ENCODE data around the gene MYOF.
"Not testable (repeated sequence)": the region's sequence is repeated elsewhere in the genome, so short reads cannot be mapped to it uniquely, and the experiment has no call there.

Gene MYOF

DNA sequence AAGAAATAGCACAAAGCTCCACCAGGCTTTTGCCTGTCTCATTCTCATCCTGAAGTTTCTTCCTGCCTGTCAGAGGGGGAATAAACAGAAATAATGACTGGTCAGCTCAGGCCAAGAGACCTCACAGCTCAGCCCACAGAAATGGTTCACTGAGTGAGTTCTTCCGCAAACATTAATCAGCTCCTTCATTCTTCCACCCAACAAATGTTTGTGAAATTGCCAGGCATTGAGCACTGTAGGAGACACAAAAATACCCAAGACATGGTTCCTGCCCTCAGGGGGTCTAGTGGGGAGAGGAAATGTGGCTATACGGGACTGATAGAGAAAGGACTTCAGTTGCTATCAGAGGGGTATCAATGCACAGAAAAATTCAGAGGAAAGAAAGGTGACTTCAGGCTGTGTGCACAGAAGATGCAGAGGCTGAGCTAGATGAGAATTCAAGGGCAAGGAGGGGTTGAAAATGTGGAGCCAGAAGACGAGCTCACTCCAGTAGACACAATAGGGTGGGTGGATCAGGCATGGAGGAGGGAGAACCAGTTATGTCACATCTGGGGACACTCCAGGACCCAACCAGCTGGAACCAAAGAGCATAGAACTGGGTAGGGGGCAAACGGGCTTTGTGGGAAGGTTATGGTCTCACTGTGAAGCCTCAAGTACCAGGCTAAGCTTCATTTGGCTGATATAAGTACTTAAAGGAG lies 20.9 kb downstream of the MYOF start:
- FAIRE-seq (no peak), DNase-seq (ENCODE audit: insufficient read length, low spot score) (no peak)

DNA sequence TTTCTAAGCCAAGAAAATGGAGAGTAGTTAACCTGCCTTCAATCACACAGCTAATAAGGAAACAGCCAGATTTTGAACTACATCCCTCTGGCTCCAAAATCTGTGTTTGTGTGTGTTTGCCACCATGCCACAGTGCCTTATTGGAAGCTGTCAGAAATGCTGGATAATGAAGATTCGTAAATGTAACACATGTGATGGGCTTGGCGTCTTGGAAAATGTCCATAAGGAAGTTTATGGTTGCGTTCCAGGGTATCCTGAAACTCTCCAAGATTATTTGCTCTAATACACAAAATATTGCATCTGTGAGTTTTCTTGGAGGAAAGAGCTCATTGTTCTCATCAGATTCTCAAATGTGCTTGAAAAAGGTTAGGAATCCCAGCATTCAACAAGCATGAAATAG lies 22.7 kb downstream of the MYOF start:
- no peak for DNase-seq (ENCODE audit: insufficient read length, low spot score)
- no peak for FAIRE-seq

DNA sequence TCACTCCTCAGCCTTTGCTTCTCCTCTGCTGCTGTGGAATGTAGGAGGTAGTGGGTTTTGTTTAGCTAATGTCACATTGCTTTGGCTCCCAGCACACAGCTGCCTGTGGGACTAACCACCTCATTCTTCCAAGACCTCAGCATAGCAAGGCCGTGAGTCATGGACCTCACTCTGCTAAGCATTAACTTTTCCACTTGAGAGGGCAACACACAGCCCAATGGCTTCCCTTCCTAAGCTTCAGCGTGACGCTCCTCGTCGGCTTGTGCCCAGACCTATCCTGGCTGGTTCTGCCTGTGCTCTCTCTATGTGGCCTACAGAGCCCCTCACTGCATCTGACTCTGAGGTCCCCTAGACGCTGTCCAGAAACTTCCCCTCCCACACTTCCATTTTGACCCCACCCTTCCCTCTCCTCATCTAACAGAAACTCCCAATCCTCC lies 23.3 kb downstream of the MYOF start:
- FAIRE-seq = peak; percentile 99

DNA sequence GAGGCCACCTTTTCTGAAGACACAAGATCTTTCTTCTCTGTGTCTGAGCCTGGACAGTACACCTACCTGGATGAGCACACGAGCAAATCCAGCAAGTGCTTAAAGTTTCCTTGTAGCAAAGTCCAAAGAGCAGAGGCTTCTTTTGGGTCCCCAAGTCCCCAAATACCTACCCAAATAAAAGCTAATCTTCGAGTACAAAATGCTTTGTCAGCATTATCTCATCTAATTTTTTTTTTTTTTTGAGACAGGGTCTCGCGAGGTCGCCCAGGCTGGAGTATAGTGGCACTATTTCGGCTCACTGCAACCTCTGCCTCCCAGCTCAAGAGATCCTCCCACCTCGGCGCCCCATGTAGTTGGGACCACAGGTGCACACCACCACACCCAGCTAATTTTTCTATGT lies 24.6 kb downstream of the MYOF start:
- DNase-seq (ENCODE audit: insufficient read length, low spot score) = no peak

More for the DNA sequence above, 23.3 kb downstream of the MYOF start:
- peak; percentile 91 for DNase-seq (ENCODE audit: insufficient read length, low spot score)

DNA sequence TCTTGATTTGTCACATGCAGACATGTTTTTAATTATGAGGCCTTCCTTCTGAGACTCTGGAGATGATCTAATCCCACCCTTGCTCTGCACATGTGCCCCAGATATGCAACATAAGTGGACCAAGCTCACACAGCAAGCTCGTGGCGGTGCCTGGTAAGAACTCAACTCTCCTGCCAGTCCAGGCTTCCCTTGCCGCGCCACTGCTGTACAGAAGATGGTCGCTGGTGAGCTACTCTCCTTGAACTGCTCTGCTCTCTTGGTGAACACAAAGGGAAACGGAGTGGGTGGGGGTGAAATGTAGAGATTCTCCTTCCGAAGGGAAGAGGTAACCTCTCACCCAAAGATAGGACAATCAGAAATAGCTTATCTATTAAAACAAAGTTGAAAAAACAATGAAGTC lies 25.7 kb downstream of the MYOF start:
- FAIRE-seq (no peak), DNase-seq (ENCODE audit: insufficient read length, low spot score) (no peak)

More for the DNA sequence above, 24.6 kb downstream of the MYOF start:
- FAIRE-seq = no peak

DNA sequence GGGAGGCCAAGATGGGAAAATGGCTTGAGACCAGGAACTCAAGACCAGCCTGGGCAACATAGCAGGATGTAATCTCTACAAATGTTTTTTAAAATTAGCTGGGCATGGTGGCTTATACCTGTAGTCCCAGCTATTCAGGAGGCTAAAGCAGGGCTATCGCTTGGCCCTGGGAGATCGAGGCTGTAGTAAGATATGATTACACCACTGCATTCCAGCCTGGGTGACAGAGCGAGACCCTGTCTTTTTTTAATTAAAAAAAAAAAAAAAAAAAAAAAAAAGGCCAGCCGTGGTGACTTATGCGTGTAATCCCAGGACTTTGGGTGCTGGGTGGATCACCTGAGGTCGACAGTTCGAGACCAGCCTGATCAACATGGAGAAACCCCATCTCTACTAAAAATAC lies 27.4 kb downstream of the MYOF start:
- DNase-seq (ENCODE audit: insufficient read length, low spot score) (no peak), FAIRE-seq (no peak)

DNA sequence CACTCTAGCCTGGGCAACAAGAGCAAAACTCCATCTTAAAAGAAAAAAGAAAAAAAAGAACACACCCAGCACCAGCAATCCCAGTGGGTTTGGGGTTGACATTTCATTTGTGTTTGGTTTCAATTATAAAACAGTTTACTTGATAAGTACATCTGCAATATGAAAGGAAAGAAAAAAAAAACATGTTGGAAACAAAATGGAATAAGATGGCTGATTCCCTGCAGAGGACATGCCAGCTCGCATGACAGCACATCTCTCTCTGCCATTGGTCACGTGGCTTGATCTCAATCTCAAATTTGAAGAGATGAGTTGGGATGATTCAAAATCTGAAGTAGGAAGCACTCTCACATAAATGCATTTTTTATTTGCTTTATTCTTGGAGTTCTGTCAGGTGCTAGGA lies 28.0 kb downstream of the MYOF start:
- DNase-seq (ENCODE audit: insufficient read length, low spot score) = no peak
- FAIRE-seq = no peak

DNA sequence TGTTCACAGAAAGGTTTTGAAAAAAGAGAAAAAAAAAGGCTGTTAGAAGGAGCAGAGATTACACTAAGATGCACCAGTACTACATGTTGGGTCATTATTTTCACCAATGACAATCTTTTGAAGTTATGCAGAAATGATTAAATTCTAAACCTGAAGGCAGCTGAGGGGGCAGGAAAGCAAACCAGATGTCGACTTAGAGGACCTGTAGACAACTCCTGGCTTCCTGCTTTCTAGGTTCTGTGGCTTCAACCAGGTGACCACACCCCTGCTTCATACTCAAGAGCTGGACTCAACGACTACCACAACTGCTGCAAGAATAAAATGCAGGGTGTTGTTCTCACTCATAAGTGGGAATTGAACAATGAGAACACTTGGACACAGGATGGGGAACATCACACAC lies 30.0 kb downstream of the MYOF start:
- no peak for DNase-seq (ENCODE audit: insufficient read length, low spot score)
- no peak for FAIRE-seq

DNA sequence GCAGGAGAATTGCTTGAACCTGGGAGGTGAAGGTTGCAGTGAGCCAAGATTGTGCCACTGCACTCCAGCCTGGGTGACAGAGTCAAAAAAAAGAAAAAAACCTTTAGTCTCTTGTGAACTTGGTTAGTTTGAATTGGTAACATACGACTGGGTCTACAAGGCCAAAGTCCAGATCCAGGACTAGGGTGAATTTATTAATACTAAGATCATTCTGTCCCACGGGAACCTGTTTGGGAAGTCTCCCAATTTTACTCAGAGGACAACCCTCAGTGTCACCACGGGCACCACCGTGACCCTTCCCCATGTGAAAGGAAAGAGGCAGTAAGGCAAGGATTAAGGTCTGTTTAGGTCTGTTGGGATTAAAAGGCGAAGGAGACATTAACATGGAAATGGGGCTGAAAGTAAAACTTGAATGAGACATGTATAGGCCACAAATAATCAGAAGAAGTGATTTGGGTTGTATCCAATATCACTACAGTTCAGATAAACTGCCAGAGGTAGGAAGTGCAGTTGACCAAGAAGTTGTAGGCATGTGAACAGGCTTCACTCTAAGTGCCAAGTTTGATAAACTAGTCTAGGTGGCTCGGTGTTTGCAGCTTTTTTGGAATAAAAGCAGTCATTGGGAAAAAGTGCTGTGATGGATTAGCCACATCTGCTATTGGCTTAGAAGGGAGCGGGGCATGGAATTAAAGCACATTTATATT lies 30.7 kb downstream of the MYOF start:
- DNase-seq (ENCODE audit: insufficient read length, low spot score) (no peak), FAIRE-seq (no peak)

DNA sequence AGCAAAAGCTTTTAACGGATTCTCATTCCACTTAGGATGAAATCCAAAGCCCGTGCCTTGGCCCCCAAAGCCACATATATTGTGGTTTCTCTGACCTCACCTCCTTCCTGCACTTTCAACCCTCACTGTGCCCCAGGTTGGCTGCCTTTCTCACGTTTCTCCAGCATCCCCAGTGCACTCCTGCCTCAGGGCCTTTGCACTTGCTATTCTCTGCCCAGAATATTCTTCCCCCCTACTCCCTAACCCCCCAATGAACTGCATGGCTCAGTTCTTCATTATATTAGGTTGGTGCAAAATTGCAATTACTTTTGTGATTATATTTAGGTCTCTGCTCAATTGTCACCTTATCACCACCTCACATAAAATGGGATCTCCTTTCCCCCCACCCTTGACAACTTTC lies 34.2 kb downstream of the MYOF start:
- FAIRE-seq = no peak
- DNase-seq (ENCODE audit: insufficient read length, low spot score) = no peak

DNA sequence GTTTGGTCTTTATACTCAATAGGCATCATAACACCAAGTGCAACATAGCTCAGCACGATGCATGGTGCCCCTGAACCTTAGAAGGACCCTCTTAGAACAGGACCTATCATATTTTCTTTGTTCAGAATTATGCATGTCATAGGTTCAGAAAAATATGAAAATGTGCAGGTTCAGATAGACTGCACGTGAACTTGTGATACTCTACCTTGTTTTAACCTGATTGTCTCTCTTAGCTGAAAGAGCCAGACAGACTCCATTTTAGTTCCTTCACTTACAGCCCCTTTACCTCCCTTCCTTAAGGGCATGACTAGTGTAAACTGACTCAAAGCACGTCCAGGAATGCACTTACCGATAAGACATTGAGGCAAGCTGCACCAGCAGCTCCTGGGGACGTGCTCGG lies 35.1 kb downstream of the MYOF start:
- no peak for DNase-seq (ENCODE audit: insufficient read length, low spot score)
- no peak for FAIRE-seq

DNA sequence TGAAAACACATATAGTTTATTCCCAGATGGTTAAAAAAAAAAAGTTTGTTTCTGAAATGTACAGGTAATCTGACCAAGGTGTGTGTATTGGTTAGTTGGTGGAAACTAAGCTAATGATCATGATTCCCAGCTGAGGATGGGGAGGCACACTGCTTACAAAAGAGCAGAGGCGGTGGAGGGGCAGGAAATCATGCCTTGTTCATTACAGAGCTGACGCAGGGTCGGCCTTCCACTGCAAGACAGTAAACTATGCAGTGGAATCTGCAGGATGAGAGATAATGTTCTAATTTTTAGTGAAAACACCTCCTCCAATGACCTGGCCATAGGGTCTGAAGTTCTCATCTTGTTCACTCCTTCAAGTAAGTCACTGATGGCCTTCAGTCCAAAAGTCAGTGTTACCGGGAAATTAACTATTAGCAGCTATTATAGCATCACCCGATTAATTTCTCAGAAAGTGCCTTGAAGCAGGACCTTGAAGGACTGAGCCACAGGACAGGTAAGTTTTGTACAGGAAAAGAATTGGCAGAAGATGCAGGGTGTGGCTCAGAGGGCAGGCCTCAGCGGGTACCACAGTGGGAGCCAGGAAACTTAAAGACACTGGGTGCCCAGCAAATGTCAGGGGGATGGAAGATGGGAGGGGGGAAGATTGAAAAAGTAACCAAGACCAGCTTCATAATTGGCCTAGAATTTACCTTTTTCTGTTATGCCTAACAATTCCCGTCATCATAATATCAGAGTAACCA lies 36.0 kb downstream of the MYOF start:
- DNase-seq (ENCODE audit: insufficient read length, low spot score) = no peak
- FAIRE-seq = no peak

DNA sequence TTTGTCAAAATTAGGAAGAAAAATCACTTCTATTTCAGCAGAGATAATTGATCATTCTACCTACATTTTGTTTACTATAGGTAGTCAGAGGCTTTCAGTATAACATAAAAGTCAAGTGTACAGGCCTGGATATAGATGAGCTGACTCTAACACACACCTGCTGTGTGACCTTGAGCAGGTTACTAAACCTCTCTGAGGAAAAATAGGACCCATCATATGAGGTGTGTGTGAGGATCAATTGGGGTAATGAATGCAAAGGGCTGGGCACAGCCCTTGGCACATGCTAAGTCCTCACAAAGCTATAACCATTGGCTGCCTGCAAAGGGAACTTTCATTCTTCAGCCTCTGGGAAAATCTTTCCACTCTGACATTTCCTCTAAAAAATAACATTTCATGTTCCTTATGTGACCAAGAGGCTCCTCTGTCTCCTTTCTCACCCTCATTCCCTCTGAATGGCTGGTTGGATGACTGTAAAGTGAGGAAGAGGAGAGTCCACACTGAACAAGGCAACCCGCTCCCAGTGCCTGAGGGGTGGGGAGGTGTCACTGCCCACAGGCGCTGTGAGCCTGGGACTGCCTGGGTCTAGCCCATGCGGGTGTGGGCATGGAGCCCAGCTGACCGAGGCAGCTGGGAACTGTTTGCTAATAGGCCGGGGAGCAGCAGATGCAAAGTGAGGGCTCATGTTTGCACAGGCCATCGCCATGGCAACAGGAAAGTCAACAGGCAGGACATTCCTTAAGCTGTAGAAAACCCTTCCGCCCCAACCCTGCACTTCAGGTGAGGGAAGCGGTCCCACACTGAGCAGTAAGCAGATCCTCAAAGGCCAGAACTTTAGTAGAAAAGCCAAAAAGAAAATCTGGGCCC lies 36.8 kb downstream of the MYOF start:
- peak; percentile 90 for DNase-seq (ENCODE audit: insufficient read length, low spot score)
- peak; percentile 97 for FAIRE-seq

DNA sequence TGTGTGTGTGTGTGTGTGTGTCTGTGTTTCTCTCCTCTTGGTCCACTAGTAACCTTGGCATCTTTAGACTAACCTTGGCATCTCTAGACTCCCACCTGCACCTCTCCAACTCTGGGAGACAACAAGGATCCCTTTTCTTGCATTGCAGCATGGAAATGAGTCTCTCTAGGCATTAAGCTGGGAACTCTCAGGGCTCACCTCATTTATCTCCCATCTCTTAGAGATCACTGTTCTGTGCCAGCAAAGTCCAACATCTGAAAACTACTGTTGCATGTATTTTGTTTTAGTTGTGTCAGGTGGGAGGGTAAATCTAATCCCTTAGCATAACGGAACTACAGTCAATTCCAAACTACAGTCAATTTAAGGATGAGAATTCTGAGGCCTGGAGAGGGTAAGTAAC lies 38.7 kb downstream of the MYOF start:
- DNase-seq (ENCODE audit: insufficient read length, low spot score) (no peak), FAIRE-seq (no peak)

DNA sequence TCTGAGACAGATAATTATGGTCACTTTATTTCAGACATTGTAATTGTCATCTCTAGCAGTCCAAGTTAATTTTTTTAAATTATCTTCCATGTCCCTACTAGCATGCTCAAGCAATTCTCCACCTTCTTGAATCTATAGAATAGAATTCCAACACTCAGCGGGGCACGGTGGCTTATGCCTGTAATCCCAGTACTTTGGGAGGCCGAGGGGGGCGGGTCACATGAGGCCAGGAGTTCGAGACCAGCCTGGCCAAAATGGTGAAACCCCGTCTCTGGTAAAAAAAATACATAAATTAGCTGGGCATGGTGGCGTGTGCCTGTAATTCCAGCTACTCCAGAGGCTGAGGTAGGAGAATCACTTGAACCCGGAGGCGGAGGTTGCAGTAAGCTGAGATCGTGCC lies 39.4 kb downstream of the MYOF start:
- not testable (repeated sequence) for DNase-seq (ENCODE audit: insufficient read length, low spot score); FAIRE-seq

DNA sequence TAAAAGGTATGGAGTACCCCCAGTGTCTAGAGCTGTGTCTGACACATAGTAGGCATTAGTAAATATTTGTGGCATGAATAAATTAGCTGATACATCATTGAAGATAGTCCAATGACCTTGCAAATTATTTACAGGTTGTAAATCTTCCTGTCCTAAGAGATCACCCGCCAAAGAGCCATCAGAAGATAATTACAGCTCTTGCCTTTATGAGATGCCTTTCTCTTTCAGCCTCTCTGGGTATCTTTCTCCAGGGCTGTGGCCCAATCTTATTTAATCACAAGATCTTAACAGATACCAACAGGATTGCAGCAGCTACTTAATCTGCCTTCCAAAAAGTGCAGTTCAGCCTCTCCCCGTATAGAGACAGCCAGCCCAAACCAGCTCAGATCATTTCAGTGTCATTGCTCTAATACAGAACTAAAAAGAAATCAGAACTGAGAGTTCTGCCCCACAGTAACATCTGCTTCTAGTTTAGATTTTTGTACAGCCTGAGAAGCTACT lies 41.5 kb downstream of the MYOF start:
- FAIRE-seq = no peak
- no peak for DNase-seq (ENCODE audit: insufficient read length, low spot score)

DNA sequence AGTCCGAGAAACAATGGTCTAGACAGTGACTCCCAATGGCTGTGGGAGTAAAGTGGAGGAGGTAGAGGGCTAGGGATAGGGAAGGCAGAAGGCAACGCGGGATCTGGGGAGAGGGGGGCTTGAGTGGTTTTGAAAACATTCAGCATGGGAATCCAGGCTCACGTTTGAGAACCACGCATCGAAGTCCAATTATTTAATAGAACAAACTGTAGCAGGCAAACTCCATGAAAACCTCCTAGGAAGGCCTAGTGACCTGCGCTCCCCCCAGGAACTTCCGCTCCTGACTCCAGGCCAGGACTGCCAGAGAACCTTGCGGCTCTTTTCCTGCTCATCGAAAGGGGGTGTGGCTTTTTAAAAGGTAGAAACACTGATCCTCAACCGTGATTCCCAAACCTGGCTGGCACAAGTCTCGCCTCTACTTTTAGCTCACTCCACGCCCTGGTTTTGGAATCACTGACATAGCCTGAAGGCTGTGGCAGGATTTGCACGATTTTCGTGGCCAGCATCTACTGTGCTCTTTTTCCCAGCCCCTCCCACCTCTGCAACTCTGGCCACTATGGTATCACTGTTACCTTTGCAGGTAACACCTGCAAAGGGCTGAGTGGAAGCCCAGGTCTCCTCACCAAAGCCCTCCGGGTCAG lies 43.4 kb downstream of the MYOF start:
- no peak for DNase-seq (ENCODE audit: insufficient read length, low spot score)
- no peak for FAIRE-seq

DNA sequence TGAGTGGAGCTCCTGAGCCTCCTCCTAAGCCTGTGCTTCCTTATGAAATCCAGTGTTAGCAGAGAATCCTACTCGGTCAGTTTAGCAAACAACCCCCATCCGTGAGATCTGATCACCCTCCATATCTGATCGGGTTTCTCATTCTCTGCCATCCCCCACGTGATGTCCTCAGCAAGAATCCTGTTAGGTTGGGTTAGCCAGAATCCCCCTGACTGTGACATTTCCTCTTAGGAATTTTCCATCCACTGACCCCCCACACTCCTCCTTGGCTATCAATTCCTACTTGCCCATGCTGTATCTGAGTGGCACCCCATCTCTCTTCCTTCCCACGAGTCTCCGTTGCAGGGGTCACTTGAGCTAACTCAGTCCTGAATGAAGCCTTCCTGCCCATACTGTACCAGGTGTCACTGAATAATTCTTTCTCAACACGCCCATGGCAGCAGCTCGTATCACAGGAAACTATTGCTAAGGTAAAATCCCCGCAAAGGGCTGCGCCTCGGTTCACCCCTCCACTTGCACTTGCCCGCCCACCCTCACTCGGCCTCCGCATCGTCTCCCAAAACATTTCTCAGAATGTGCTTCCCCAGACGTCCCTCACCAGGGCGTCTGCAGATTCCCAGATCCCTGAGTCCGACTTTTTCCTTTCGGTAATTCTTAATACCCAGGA lies 44.1 kb downstream of the MYOF start:
- DNase-seq (ENCODE audit: insufficient read length, low spot score) = no peak
- FAIRE-seq = no peak

DNA sequence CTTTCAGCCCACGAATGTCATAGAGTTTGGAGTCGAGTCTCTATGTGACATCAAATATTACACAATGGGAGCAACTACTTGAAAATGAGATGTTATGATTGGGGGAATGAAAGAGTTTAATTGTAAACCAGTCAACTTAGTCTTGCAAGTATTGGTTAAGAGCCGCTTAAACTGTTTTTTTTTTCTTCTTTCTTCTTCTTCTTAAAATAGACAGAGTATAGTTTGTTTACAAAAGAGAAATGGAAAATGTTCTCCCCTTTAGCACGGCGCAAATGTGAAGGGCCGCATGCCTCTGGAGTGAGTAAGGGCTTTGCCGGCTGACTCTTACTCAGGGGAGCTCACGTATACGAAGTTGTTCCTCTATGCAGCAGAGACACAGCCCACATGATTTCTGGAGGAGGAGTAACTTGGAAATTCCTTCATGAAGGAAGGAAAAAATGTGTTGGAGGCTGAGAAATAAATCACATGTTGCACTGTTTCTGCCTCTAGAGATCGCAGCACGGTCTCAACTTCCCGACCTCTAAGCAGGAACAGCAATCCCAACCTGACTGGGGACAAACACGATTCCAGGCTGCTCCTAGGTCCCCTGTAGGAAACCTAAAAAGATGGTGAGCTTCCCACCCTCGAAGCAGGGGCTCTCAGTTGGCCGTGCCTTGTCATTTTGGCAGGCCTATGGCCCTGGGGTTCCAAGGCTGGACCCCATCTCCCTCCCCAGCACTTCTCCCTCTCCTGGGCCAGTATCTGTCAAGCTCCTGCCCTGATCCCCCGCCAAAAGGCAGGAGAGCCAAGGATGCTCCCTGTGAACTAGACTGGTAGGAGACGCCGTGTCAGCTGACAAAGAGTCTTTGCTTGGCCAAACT lies 44.8 kb downstream of the MYOF start:
- FAIRE-seq (peak; percentile 78), DNase-seq (ENCODE audit: insufficient read length, low spot score) (peak; percentile 88)
